ENCODE results near the gene FNTB.

Gene FNTB

DNA sequence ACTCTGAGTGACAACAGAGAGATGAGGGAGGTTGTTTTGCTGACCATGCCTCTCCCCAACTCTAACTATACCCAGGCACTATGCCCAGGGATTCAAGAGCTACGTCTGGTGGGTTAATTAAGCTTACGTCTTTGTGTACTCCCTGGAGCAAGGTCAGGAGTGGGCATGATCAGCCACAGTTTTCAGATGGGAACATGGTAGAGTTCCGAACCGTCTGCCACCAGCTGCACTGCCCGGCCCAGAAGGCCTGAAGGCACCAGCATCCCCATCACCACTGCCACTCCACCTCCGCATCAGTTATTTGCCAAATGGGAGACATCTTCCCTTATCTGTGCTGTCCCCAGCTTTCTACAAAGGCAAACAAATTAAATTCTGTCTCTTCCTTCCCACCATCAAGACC lies 33.0 kb upstream of the FNTB start:
- DNase-seq, result no peak

DNA sequence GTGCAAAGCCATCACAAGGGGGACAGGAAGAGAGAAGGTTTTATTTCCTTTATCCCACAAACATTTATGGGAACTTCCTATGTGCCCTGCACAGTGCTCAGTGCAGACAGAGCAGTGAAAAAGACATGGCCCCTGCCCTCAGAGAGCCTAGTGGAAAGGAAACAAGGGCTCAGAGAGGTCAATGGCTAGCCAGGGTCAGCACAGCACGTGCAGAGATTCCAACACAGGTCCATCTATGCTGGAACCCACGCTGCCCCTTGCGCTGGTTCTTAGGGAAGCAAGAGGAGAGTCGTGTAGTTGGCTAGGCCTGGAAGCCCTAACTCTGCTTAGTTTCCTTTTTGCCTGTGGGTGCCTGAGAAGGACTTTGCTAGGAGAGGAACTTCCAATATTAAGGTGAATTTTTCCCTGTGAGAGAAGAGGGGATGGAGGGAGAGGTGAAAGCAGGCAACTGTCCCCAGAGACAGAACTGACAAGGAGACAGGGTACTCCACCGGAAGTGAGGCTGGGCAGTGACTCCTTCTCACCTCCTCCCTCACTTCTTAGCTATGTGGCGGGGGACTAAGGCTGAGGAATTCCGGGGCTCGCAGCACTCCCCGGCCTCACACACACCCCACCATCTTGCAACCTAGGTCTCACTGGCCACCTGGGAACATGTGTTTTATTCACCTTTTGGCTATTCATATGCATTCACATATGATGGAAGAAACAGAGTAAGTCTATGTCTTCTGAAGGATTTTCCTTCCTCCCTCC lies 32.0 kb upstream of the FNTB start:
- DNase-seq, result no peak

DNA sequence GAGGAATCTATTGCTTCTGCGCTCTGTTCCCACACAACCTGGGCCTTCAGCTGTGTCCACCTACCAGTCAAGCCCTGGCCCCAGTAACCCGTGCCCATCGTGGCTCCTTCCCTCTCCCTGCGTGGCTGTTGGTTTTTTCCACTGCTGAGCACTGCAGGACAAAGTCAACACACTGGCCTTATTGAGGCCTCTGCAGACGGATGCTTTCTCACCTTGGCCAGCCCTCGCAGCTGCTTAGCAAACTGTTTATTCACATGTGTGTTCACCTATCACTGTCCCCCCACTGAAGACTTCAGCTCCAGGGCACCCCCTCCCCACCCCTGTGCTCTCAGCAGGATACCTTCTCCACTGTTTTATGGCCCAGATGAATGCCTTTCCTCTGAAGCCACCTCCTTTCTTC lies 31.4 kb upstream of the FNTB start:
- DNase-seq, result no peak

DNA sequence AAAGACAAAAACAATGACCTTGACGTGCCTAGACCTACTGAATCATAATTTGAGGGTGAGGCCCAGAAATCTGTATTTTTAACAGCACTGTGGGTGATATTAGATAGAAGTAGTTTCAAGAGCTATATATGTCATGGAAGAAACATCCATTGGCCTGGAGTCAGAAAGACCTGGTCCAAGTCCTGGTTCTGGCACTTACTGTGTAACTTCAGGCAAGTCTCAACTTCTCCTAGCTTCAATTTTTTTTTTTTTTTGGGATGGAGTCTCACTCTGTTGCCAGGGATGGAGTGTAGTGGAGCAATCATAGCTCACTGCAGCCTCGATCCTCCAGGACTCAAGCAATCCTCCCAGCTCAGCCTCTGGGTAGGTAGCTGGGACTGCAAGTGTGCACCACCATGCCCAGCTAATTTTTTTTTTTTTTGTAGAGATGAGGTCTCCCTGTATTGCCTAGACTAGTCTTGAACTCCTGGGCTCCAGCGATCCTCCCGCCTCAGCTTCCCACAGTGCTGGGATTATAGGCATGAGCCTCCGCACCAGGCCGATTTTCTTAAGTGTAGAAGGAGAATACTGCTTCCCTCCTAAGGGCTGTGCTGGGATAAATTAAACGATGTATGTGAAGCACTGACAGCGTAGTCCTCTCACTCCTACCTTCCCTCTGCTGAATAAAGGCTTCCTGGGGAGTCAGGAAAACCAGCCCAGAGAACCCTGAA lies 29.8 kb upstream of the FNTB start:
- no peak for DNase-seq

DNA sequence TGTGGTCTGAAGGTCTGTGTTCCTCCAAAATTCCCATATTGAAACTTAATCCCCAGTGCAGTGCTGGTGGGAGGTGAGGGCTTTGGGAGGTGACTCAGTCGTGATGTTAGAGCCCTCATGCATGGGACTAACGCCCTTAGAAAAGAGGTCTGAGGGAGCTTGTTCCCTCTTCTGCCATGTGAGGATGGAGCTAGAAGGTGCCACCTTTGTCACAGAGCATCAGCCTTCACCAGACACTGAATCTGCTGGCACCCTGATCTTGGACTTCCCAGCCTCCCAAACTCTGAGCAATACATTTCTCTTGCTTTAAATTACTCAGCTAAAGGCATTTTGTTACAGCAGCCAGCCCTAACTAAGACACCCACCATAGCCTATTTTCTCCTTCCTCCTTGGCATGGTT lies 28.5 kb upstream of the FNTB start:
- DNase-seq, result no peak

DNA sequence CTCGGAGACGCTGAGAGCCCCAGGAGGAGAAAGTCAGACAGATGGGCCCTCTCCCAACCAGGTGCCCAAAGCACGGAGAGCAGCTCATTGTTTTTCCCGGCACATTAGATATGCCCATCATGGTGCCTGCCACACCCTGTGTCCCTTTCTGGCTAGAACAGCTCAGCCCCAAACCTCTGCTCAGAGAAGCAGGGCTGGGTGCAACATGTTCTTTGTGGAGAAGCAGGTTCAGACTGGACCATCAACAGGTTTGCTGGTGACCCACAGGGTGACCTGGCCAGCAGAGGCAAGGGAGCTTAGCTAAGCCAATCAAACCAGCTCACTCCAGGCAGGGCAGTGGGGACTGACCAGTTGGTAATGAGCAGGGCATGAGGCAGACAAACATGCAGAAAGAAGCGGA lies 28.0 kb upstream of the FNTB start:
- DNase-seq, result no peak

DNA sequence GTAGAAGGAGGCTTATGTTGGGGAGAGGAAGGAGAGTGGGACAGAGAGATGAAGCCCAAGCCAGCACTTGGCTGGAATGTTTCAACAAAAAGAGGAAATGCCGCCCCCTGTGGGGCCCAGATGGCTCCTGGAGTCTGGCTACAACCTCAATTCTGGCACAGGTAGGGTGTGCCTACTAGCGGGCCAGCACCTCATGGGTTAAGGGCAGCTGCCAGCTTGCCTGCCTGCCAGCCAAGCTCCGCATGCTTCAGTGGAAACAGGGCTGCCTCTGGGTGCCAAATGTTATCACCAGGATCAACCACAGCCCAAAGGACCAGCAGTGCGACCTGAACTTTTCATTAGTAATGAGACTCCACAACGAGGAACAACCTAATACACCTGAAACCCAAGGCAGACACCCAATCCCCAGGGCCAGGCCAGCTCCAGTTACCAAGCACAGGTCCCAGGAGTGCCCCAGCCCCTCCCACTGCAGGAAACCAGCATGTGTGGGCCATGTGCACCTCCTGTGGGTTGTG lies 25.9 kb upstream of the FNTB start:
- peak; percentile 91 for DNase-seq

DNA sequence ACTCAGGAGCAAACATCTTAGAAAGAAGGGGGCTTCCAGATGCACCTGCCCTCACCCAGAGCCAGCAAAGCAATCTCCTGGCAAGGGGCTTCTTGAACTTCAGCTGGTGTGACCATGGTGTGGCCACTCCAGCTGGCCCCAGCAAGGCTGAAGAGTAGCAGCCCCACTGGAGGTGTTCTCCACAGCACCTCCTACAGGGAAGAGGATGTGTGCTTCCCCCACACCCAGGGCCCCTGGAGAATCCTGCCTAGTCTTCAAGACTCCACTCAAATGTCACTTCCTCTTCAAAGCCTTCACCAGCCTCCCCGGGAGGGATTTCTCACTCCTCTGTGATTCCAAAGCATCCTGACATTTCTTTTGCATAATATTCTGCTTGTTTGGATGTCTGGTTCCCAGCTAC lies 23.1 kb upstream of the FNTB start:
- no peak for DNase-seq

DNA sequence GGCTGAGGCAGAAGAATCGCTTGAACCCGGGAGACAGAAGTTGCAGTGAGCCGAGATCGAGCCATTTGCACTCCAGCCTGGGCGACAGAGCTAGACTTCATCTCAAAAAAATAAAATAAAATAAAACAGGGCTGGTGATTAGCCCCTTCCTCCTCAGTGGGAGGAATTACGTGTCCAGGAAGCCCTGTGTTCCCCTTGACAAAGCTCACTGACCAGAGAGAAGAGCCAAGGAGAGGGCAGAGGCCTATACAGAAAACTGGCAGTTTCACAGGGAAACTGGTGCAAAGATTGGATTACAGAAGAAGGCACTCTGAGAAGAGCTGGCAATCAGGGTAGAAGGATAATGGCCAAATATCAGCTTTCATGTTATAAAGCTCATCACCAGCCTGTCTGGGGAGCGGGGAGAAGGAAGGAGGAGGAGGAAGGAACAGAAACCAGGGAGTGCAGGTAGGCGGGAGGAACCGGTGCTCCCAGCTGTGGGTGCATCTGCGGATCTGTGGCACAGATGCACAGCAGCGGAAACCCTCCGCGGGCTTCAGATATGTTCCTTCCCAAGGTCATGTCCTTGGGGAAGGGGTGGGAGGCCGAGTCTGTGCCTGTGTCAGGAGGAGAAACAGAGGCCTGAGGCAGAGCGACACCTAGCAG lies 21.2 kb upstream of the FNTB start:
- no peak for DNase-seq

DNA sequence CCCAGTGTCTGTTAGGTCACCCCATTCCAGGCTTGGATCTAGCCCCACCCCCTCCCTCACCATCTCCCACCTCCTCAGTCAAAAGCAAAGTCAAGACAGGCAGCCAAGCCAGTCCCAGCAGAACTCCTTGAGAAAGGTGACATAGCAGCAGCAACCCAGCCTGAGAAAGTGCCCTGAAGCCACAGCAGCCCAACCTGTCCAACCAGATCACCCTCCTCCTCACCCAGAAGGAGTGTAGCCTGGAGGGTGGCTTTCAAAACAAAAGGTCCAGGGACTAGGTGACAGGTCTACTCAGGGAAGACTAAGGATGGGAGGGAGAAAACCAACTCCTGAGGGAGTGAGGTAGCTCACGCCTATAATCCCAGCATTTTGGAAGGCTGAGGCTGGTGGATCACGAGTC lies 19.7 kb upstream of the FNTB start:
- no peak for DNase-seq

DNA sequence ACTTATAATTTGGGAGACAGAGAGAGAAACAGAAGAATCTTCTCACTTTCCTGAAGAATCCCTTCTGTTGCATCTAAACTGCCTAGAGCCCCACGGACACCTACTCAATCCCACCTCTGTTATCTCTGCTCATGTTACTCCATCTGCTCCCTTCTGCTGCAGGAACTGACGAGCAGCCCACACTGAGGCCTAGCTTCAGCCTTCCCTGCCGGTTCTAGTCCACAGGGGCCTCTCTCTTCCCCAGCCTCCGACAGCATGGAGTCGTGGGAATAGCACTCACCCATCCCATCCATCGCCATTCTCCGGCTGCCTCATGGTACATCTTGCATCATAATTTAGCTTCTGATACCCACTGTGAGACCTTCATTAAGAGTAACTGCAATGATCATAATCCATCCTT lies 18.5 kb upstream of the FNTB start:
- no peak for DNase-seq

DNA sequence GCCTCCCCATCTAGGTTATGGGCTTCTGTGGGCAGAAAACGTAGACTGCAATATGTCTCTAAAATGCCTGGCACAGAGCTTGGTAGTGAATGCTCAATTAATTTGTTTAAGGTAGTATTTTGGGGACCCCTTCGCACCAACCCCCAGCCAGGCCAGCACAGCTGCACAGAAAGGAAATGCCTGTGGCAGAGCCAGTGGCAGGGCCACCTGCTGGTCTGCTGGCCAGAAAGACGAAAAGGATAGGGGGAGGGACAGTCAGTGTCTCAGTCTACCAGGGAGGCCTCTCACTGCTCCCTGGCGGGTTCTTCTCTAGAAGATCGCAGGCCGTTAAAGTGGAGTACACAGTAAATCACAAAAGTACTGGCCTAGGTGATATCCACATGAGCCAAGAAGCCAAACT lies 18.0 kb upstream of the FNTB start:
- no peak for DNase-seq

DNA sequence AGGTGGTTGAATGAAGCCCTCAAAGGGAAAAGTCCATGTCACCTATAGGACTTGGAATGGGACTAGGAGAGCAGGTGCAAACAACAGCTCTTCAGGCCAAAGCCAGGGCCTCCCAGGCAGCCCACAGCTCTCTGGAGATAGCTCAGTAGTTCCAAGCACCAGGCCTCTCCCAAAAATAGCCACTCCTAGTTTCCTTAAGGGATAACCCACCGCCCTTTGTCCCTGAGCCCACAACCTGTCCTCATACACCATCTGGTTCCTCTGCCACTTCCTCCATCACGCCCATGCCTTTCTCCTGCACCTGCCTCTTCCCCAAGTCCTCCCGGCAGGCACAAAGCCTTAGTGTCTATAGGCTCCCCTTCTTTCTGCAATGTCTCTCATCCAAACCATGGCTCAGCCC lies 16.7 kb upstream of the FNTB start:
- no peak for DNase-seq

DNA sequence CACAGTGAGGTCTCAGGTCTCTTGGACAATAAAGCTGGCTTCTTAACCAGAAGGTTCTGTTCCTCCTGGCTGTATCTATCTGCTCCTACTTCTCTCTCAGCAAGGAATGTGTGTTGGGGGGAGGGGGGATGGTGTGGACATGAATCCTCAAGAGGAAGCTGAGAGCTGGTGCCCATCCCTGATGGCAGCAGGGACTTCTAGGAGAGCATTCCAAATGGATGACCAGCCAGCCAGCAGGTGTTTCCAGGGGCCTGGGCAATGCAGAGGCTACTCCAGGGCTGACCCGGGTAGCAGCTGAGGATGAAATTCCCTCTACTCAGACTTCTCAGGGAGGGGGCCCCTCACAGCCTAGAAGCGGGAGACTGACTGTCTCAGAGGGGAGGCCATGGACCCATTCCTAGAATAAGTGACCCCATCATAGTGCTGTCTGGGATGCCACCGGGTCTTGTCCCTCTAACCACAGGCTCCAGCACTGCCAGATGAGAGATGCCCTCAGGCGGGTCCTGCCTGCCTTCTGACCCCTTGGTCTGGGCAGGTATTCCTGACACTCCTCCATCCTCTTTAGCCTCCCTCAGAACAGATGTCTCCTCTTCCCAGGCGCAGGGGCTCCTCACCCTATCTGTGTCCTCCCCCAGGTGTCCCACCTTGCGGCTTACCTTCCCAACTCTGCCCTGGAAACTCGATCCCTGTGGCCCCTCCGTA lies 15.8 kb upstream of the FNTB start:
- DNase-seq, result no peak

DNA sequence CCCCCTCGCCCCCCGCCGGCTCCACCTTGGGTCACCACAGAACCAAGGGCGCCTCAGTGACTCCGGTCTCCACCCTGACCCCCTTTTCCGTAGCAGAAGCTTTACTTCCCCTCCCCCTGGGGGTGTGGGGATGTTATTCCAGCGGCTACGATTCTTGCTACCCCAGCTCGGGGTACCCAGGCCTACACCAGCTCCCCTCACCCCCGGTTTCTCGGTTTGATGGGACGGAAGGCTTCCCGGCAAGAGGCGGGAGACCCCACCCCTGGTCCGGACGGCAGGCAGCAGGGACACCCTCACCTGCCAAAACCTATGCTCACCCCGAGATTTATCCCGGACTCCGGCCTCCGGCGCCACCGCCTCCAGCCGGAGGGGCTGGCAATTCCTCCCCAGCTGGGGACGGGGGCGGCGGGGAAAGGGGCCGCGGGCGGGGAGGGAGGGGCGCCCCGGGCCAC lies 15.2 kb upstream of the FNTB start:
- DNase-seq, result no peak

DNA sequence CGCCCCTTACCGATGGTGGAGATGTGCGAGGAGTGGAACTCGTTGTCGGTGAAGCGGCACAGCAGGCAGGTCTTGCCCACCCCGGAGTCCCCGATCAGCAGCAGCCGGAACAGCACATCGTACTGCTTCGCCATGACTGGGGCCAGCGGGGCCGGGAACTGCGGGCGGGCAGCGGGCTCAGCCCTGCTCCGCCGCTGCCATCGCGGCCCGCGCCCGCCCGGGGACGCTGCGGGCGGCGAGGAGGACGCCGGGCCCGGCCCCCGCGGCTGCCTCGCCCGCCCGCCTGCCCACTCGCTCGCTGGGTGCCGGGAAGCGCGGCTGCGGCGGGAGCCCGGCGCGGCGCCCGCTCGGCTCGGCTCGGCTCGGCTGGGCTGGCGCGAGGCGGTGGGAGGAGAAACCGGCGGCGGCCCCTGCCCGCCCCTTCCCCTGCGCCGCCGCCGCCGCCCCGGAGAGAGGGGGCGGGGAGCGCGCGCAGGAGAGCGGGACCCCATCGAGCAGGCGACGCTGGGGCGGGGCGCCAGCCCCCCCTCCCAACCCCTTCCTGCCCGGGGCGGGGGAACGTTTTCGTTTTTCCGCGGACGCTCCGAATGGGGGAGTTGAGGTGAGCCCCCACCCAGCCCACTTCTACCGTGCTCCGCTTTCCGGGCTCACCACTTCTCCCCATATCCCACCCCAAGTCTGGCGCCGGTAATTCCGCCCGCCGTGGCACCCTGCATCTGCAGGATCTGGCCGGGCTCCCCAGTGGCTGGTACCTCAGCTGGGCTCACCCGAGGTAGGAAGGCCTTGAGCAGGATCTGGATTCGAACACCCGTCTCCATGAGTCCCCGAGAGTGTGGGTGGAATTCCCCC lies 14.5 kb upstream of the FNTB start, which contains the start of gene RAB15:
Gene RAB15, minus strand, starts transcription at position 394 of the 849 bp plus-strand sequence. Its CDS starts 260 bp downstream, at position 134.
- no peak for DNase-seq

DNA sequence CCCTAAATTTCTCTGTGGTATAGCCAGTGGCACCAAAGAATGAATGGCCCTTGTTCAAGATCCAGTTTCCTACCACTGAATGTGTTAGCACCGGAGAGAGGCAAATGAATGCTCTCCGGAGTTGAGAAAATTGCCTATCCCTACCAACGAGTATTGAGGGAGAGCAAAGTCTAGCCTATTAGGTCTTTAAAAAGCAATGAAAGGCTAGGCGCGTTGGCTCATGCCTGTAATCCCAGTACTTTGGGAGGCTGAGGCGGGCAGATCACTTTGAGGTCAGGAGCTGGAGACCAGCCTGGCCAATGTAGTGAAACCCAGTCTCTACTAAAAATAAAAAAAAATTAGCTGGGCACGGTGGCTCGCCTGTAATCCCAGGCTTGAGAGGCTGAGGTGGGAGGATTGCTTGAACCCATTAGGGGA lies 13.7 kb upstream of the FNTB start:
- DNase-seq, result no peak

DNA sequence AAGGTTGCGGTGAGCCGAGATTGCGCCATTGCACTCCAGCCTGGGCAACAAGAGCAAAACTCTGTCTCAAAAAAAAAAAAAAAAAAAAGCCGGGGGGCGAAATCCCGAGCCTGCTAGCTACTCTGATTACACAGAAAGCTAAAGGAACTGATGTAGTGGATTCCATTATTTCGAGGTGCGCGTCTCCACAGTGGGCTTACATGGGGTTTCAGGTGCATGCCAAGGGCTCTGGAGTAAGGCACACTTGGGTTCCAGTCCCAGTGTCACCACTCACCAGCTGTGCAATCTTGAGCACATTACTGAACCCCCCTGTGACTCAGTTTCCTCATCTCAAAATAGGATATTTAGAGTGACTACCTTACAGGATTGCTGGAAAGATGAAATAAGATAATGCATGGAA lies 12.9 kb upstream of the FNTB start:
- no peak for DNase-seq

DNA sequence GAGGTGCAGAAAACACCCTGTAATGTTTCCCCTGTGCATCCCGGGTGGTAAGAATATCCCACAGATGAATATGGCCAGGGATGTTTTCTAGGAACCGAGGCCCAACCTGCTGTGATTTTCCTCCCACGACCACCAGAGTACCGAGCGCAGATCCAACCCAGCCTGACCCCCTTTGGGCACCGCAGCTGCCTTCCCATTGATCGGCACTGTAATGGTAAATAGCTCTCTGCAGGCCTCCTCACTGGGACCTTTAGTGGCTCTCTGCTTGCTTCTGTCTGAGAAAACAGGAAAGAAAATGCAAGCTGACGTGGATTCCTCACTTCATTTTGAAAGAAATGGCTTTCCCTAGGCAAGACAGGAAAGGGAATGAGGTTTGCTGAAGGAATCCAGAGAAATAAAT lies 12.1 kb upstream of the FNTB start:
- DNase-seq, result no peak

DNA sequence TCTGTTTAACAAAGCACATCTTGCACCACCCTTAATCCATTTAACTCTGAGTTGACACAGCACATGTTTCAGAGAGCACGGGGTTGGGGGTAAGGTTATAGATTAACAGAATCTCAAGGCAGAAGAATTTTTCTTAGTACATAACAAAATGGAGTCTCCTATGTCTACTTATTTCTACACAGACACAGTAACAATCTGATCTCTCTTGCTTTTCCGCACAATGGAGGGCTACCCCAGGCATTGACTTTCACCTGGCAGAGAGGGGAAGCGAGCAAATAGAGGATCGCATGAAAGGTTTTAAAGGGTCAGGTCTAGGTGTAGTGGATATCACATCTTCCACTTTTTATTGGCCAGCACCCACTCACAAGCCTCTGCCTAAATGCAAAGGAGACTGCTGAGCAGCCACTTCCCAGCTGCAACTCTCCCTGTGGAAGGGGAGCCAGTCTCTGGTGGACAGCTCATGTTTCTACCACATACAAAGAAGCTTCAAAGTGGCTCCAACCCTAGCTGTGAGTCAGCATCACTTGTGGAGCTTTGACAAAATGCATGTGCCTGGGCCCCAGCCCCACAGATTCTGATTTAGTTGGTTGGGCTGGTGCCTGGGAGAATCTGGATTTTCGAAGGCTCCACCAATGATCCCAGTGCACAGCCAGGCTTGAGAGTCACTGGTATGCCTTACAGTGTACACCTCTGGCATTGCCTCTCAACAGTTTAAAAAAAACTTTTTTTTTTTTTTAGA lies 7.2 kb upstream of the FNTB start:
- DNase-seq, result peak; percentile 54

Data from NCI-H2107 (cell line).